NCI-H1930 (cell line): ENCODE measurements around the gene MANBA.

Experiments used
- DNase-seq, 2 experiments: peaks; one replicate each; lab custom pipeline; 2025; lab: John Stamatoyannopoulos, UW

Gene MANBA

GRCh38 chr4:102760645-102761295 lies at the start of gene MANBA:
Gene MANBA (minus strand): TSS chr4:102760968. CDS start chr4:102760894, 74 bp downstream.
- peak; percentile 74 to 75 for DNase-seq

GRCh38 chr4:102809691-102810090 lies 48.9 kb upstream of the MANBA start:
- no peak for DNase-seq

- DNase-seq = no peak
Observed at GRCh38 chr4:102809190-102809589, 48.4 kb upstream of the MANBA start.

GRCh38 chr4:102808009-102808408 lies 47.2 kb upstream of the MANBA start:
- no peak for DNase-seq

- no peak for DNase-seq
Observed at GRCh38 chr4:102807345-102807744, 46.6 kb upstream of the MANBA start.

- no peak for DNase-seq
Observed at GRCh38 chr4:102799816-102800215, 39.0 kb upstream of the MANBA start.

- DNase-seq = no peak
Observed at GRCh38 chr4:102794999-102795398, 34.2 kb upstream of the MANBA start.

GRCh38 chr4:102792361-102792936 lies 31.7 kb upstream of the MANBA start:
- no peak for DNase-seq

- DNase-seq = no peak
Observed at GRCh38 chr4:102791318-102791835, 30.6 kb upstream of the MANBA start.

GRCh38 chr4:102789317-102789717 lies 28.5 kb upstream of the MANBA start:
- no peak for DNase-seq

GRCh38 chr4:102787944-102788343 lies 27.2 kb upstream of the MANBA start:
- no peak for DNase-seq

GRCh38 chr4:102787096-102787881 lies 26.5 kb upstream of the MANBA start:
- DNase-seq = no peak

- no peak for DNase-seq
Observed at GRCh38 chr4:102786279-102786678, 25.5 kb upstream of the MANBA start.

- DNase-seq = no peak
Observed at GRCh38 chr4:102783006-102783405, 22.2 kb upstream of the MANBA start.

GRCh38 chr4:102781570-102781969 lies 20.8 kb upstream of the MANBA start:
- no peak for DNase-seq

- no peak for DNase-seq
Observed at GRCh38 chr4:102780476-102781144, 19.8 kb upstream of the MANBA start.

GRCh38 chr4:102779204-102779603 lies 18.4 kb upstream of the MANBA start:
- no peak for DNase-seq

- DNase-seq = no peak
Observed at GRCh38 chr4:102778720-102779119, 18.0 kb upstream of the MANBA start.

- DNase-seq = no peak
Observed at GRCh38 chr4:102775805-102776204, 15.0 kb upstream of the MANBA start.

- no peak for DNase-seq
Observed at GRCh38 chr4:102774254-102774653, 13.5 kb upstream of the MANBA start.

GRCh38 chr4:102772738-102773340 lies 12.1 kb upstream of the MANBA start:
- no peak for DNase-seq

GRCh38 chr4:102764901-102765300 lies 4.1 kb upstream of the MANBA start:
- no peak for DNase-seq
